T-helper 1 cell treated with Interleukin-12 subunit alpha and Interleukin-12 subunit beta and Interleukin-4 antibody, amounts not matched to agents 30 μg/mL and 1 μg/mL, for 36 hours (primary cell): Measurements from ENCODE around the gene SLC35G6.
"Not testable (repeated sequence)": the region's sequence is repeated elsewhere in the genome, so short reads cannot be mapped to it uniquely, and the experiment has no call there.

Experiments used
- H3K27ac Mint-ChIP-seq: one replicate; pipeline ENCODE4 v1.8.0; 2021; ENCODE audit warnings: mild to moderate bottlenecking, mixed read lengths
- H3K27me3 Mint-ChIP-seq: one replicate; pipeline ENCODE4 v1.8.0; 2021; ENCODE audit warnings: low read depth, mixed read lengths
- H3K36me3 Mint-ChIP-seq: one replicate; pipeline ENCODE4 v1.8.0; 2021; ENCODE audit warnings: low read depth, mixed read lengths
- H3K4me1 Mint-ChIP-seq: one replicate; pipeline ENCODE4 v1.8.0; 2021; ENCODE audit warnings: low read depth, mixed read lengths
- H3K4me3 Mint-ChIP-seq: one replicate; pipeline ENCODE4 v1.8.0; 2021; ENCODE audit warnings: mild to moderate bottlenecking, moderate library complexity, mixed read lengths
- H3K9me3 Mint-ChIP-seq: one replicate; pipeline ENCODE4 v1.8.0; 2021; ENCODE audit warnings: mixed read lengths

The SLC35G6 gene

DNA sequence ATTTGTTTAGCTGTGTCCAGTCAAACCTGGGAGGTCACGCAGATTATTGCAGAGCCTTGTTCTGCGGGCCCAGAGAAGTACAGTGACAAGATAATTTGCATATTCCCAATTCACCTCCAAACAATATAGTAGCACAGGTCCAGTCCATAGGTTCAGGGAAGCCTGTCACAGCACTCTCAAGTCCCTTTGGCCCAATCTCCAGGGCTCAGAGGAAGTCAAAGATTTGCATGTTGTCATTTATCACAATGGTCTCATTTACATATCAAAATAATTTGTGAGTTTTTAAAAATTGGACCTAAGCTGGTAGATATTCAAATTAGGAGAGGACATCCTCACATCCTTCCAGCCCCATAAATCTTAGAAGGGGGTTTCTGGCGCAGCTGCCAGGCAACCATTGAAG lies 13.7 kb upstream of the SLC35G6 start:
- H3K4me3 Mint-ChIP-seq, result no peak overlapping the region
- peaks cover 12% of the 10 kb centered on the region for H3K36me3 Mint-ChIP-seq

DNA sequence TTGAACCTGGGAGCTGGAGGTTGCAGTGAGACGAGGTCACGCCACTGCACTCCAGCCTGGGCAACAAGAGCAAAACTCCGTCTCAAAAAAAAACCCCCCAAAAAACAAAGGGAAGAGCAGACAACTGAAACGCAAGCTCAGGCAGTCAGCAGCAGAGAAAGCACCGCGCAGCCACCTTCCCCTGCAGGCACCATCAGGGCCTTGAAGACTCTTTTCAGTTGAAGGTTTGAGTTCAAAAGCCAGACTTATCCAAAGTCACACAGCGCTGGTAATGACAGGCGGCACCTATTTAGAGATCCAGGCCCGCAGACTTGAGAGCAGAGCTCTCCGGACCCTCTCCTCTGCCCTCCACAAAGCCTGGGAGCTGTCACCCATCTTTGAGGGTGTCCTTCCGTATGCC lies 13.0 kb upstream of the SLC35G6 start:
- H3K9me3 Mint-ChIP-seq, result no peaks in the 10 kb centered on the region
- no peaks in the 10 kb centered on the region for H3K27me3 Mint-ChIP-seq
- no peak overlapping the region for H3K4me3 Mint-ChIP-seq
- no peak overlapping the region for H3K27ac Mint-ChIP-seq
- H3K36me3 Mint-ChIP-seq, result peaks cover 10% of the 10 kb centered on the region
- peaks cover 8% of the 10 kb centered on the region for H3K4me1 Mint-ChIP-seq

More for the DNA sequence above, 13.7 kb upstream of the SLC35G6 start:
- no peak overlapping the region for H3K27ac Mint-ChIP-seq
- no peaks in the 10 kb centered on the region for H3K9me3 Mint-ChIP-seq
- H3K27me3 Mint-ChIP-seq, result no peaks in the 10 kb centered on the region
- peaks cover 8% of the 10 kb centered on the region for H3K4me1 Mint-ChIP-seq

DNA sequence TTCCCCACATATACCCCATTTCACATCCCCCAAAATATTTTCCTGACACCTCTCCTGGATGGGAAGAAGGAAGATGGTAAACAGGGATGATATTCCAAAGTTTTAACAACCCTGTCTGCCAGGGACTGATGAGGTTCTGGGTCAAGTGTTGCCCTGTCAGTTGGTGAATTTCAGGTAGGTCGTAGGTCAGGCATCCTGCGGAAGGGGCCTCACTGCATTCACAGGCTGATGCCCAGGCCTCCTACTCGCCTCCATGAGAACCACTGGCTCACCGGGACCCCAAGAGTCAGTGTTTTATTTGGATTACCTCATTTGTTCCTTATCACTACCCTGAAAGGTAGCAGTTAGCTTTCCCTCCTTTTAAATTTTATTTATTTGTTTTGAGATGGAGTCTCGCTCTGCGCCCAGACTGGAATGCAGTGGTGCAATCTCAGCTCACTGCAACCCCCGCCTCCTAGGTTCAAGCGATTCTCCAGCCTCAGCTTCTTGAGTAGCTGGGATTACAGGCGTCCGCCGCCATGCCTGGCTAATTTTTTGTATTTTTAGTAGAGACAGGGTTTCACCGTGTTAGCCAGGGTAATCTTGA lies 12.3 kb upstream of the SLC35G6 start:
- Mint-ChIP-seq H3K27ac (no peak overlapping the region), H3K27me3 (no peaks in the 10 kb centered on the region), H3K4me3 (no peak overlapping the region), H3K4me1 (peaks cover 8% of the 10 kb centered on the region), H3K9me3 (no peaks in the 10 kb centered on the region), H3K36me3 (peaks cover 10% of the 10 kb centered on the region)

DNA sequence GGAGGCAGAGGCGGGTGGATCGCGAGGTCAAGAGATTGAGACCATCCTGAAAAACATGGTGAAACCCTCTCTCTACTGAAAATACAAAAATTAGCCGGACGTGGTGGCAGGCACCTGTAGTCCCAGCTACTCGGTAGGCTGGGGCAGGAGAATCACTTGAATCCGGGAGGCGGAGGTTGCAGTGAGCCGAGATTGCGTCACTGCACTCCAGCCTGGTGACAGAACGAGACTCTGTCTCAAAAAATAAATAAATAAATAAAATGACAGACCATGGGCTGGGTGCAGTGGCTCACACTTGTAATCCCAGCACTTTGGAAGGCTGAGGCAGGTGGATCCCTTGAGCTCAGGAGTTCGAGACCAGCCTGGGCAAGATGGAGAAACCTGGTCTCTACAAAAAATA lies 11.4 kb upstream of the SLC35G6 start:
- H3K4me1 Mint-ChIP-seq, H3K27me3 Mint-ChIP-seq, H3K9me3 Mint-ChIP-seq, H3K27ac Mint-ChIP-seq, H3K36me3 Mint-ChIP-seq, H3K4me3 Mint-ChIP-seq: not testable (repeated sequence)

DNA sequence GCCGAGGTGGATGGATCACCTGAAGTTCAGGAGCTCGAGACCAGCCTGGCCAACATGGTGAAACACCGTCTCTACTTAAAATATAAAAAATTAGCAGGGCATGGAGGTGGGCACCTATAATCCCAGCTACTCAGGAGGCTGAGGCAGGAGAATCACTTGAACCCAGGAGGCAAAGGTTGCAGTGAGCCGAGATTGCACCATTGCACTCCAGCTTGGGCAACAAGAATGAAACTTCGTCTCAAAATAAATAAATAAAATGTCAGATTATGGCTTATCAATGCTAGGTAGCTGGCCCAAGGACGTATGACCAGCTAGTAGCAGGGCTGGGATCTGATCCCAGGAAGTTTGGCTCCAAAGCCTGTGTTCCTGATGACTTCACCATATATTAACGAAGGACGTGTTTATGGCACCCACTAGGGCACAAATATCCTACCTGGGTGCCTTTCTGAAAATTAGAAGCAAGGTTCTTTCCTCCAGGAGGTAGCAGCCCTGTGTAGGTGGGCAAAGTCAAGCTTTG lies 10.7 kb upstream of the SLC35G6 start:
- not testable (repeated sequence) for H3K27me3 Mint-ChIP-seq, H3K27ac Mint-ChIP-seq, H3K9me3 Mint-ChIP-seq, H3K36me3 Mint-ChIP-seq, H3K4me1 Mint-ChIP-seq, H3K4me3 Mint-ChIP-seq

DNA sequence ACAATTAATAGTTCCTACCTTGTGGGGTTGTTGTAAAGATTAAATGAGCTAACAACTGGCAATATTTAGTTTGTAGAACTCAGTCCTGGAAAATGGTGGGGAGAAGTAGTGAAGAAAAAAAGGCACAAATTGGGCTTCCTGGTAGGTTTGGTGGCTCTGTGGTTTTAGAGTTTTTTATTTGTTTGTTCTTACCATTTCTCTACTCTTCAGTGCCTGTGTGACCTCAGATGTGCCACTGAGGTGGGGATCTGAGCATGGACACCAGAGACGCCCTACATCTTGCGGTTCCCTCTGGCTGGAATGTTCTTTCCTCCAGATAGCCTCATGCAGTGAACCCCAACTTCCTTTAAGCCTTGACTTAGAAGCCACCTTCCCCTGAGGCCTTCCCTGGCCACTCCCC lies 9.5 kb upstream of the SLC35G6 start:
- Mint-ChIP-seq H3K27ac (no peak overlapping the region), H3K9me3 (no peaks in the 10 kb centered on the region), H3K27me3 (no peaks in the 10 kb centered on the region), H3K4me3 (no peak overlapping the region), H3K4me1 (peaks cover 18% of the 10 kb centered on the region), H3K36me3 (peaks cover 4% of the 10 kb centered on the region)

DNA sequence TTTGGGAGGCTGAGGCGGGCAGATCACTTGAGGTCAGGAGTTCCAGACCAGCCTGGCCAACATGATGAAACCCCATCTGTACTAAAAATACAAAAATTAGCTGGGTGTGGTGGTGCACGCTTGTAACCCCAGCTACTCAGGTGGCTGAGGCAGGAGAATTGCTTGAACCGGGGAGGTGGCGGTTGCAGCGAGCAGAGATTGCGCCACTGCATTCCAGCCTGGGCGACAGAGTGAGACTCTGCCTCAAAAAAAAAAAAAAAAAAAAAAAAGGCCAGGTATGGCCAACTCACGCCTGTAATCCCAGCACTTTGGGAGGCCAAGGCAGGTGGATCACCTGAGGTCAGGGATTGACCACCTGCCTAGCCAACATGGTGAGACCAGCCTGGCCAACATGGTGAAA lies 6.5 kb upstream of the SLC35G6 start:
- peaks cover 29% of the 10 kb centered on the region for H3K4me1 Mint-ChIP-seq
- H3K36me3 Mint-ChIP-seq, H3K9me3 Mint-ChIP-seq, H3K27me3 Mint-ChIP-seq, H3K4me3 Mint-ChIP-seq, H3K27ac Mint-ChIP-seq: not testable (repeated sequence)

DNA sequence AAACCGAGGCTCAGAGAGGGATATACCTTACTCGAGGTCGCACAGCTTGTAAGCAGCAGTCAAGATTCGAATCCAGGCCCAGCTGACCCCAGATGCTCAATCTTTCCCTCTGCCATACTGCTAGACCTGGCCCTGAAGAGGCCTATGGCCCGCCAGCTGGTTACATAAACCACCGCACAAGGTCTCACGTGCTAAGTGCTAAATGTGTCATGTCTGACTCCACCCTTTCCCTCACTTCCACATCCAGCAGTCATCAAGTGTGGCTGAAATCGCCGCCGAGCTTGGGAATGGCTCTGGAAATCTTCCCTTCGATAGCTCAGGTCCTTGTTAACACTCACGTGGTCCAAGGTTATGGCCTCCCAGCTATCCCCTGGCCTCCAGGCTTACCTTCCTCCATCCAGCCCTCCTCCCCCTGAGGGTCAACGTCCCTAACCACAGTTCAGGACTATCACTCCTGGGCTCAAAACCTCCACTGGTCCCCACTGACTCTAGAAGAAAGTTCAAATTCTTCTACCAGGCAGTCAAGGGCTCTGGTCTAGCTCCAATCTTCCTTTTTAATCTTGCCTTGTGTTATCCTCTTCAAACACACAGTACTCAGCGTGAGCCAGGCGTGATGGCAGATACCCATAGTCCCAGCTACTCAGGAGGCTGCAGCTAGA lies 5.4 kb upstream of the SLC35G6 start:
- H3K27me3 Mint-ChIP-seq, result no peaks in the 10 kb centered on the region
- no peaks in the 10 kb centered on the region for H3K36me3 Mint-ChIP-seq
- no peaks in the 10 kb centered on the region for H3K9me3 Mint-ChIP-seq
- no peak overlapping the region for H3K27ac Mint-ChIP-seq
- peaks cover 35% of the 10 kb centered on the region for H3K4me1 Mint-ChIP-seq
- no peak overlapping the region for H3K4me3 Mint-ChIP-seq

DNA sequence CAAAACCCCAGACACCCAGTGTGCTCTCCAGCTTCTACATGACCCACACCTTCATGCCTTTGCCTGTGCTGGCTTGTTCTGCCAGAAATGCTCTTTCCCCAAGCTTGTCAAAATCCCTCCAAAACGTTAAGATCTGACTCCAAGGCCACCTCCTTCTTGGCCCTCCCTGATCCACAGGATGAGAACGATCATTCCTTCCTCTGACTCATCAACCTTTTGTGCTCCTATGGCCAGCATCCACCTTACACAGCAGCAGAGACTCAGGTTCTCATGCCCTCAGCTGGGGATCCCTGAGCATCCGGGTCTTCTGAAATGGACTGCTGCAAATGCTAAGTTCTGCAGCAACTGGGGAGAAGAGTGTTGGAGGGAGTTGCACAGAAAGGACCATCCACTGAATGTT lies 4.8 kb upstream of the SLC35G6 start:
- H3K27me3 Mint-ChIP-seq, result no peaks in the 10 kb centered on the region
- H3K36me3 Mint-ChIP-seq, result no peaks in the 10 kb centered on the region
- H3K4me3 Mint-ChIP-seq, result peak overlapping the region; percentile 5
- no peaks in the 10 kb centered on the region for H3K9me3 Mint-ChIP-seq
- no peak overlapping the region for H3K27ac Mint-ChIP-seq
- peaks cover 35% of the 10 kb centered on the region for H3K4me1 Mint-ChIP-seq

DNA sequence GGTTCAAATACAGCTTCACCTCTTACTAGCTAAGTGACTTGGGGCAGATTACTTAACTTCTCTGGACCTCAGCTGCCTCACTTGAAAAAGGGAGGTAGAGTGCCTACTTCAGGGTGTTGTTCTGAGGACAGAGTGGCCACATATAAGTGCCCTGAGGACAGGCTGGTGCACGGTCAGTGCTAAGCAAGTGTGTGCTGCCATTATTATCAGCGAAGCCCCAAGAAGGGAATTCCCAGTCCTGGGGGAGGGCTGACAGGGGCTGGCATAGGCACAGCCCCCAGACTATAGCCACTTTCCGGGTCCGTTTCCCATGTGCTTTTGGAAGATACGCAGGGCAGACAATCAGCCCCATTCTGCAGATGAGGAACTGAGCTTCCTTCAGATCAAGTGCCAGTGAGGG lies 4.3 kb upstream of the SLC35G6 start:
- H3K36me3 Mint-ChIP-seq, result no peaks in the 10 kb centered on the region
- H3K9me3 Mint-ChIP-seq, result no peaks in the 10 kb centered on the region
- H3K4me1 Mint-ChIP-seq, result peaks cover 33% of the 10 kb centered on the region
- H3K4me3 Mint-ChIP-seq, result no peak overlapping the region
- no peaks in the 10 kb centered on the region for H3K27me3 Mint-ChIP-seq
- H3K27ac Mint-ChIP-seq, result no peak overlapping the region

DNA sequence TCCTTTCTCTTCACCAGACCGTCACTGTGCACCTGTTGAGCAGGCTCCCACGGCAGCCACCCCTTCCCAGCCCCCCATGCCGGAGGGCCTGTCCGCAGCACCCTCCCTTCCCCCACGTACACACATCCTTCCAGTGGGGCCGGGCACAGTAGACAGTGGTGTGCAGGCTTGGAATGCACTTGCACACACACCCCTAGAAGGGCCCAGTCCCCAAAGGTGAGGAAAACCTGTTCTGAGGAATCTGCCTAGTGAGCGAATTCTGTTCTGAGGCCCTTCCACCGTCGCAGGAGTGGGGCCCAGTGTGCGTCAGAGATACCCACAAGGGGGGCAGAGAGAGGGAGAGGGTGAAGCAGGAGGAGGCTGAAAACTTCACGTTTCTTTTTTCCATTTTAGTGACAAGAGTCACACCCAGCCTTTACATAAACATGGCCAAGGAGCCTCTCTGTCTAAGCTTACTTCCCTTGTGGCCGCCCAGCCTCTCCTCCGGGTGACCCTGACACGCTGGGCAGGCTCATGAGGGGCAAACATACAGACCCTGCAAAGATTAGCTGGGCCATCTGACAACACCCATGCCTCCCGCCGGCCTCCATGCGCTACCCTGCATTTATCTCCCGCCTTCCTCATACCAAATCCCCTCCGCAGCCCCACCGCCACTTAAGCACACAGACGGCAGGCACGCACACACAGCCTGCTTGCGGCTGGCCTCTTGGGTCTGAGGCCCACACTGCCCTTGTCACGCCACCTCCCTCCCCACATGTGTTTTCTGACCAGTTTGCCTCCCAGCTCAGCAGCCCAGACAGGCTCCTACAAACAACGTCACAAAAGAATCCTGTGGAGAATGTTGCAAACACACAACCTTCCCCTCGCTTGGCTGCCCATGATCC lies 3.6 kb upstream of the SLC35G6 start:
- Mint-ChIP-seq H3K27me3 (no peaks in the 10 kb centered on the region), H3K36me3 (no peaks in the 10 kb centered on the region)

DNA sequence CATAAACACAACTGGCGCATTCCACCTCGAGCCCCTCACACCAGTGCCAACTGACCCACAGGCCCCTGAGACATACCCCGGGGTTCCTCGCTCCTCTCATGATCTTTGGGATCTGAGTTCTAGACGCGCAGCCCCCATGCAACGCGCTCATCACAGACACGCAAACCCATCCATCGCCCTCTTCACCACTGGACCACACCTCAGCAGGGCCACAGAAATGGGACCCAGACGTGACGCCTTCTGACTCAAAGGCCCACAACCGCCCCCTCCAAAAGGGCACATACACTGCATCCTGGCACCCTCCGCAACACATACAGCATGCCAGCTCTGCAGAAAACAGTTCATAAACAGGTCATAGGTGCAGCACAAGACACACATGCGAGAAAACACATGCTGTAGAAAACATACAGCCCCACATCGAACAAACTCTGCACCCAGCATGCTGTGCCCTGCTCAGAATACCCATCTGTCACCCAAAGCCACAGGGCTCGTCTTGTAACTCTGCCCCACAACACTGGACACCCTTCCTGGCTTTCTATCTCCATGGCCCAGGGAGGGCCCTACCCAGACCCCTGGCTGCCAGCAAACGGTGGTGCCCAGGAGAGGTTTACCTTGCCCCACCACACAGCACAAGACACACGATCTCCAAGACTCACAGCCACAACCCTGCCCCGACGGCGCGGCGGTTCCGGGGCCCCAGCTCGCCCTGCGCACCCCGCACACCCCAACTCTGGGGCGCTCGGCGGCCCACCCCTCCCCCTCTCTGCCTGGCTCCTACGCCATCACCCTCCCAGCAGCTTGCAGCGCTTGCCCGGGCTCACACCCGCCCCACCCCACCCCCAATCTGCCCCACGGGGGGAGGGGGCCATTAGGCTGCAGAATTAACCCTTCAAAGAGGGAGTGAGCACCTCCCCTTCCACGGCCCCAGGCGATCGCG lies 2.7 kb upstream of the SLC35G6 start:
- Mint-ChIP-seq H3K27ac (peak overlapping the region; percentile 70), H3K4me1 (peaks cover 41% of the 10 kb centered on the region), H3K27me3 (no peaks in the 10 kb centered on the region), H3K36me3 (no peaks in the 10 kb centered on the region), H3K9me3 (no peaks in the 10 kb centered on the region), H3K4me3 (peak overlapping the region; percentile 88)

More for the DNA sequence above, 3.6 kb upstream of the SLC35G6 start:
- Mint-ChIP-seq H3K4me1 (peaks cover 35% of the 10 kb centered on the region), H3K4me3 (peak overlapping the region; percentile 88), H3K27ac (peak overlapping the region; percentile 70), H3K9me3 (no peaks in the 10 kb centered on the region)

DNA sequence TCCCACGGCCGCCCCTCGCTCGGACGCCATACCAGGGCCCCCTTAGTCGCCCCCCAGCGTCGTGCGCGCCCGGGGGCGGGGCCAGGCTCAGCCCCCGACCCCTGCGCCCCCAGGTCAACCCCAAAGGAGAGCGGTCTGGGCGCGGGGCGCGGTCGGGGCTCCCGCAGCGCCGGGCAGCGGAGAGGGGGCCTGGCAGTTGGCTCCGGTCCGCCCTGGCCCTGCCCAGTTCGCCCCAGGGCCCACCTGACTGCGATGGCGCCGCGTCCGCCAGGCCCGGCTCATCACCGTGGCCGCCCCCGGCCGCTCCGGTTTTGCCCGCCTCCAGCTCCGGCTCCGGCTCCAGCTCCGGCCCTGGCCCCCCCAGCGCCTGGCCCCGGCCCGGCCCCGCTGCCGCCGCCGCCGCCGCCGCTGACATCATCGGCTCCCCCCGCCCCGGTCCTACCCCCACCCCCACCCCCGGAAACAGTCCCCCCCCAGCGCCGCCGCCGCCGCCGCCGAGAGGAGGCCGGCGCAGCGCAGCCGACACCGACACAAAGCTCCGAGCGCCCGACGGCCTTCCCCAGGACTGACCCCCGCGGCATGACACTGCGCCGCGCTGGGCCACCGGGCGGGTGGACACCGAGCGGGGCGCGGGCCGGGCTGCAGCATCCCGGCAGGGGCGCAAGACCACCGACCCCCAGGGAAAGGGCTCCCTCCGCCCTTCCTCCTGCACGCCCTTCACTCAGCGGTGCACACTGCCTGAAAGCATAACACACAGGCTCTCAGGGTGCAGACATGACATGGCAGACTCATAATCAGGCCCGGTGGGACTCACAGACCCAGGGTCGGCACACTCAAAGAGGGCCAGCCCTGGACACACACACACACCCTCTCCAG lies 1.8 kb upstream of the SLC35G6 start, which contains the start of gene ZBTB4:
TSS of gene ZBTB4 (minus strand) at position 419 of the 876 bp plus-strand sequence. CDS start 12,830 bp downstream, outside the sequence.
- H3K4me3 Mint-ChIP-seq, result peak within 1 kb of the TSS; percentile 88
- no peaks in the 10 kb centered on the region for H3K9me3 Mint-ChIP-seq
- H3K27me3 Mint-ChIP-seq, result no peaks in the 10 kb centered on the region
- H3K4me1 Mint-ChIP-seq, result peaks cover 43% of the 10 kb centered on the region
- H3K27ac Mint-ChIP-seq, result peak within 1 kb of the TSS; percentile 90
- H3K36me3 Mint-ChIP-seq, result no peaks in the 10 kb centered on the region
